Right kidney (tissue), 9 donors: Measurements from ENCODE around the gene HMX1.

Source experiments
- DNase-seq: peaks from one replicate; pipeline ENCODE4 v3.0.0-alpha.2; 2016
- long read RNA-seq, 8 donors: transcript quantifications; one replicate each; lab custom pipeline, GENCODE V29; 2026

HMX1 gene
- long read RNA-seq, donor 1, result 0 reads
- long read RNA-seq, donor 2, result 0 reads
- long read RNA-seq, donor 3, result 0 reads
- long read RNA-seq, donor 4, result 0 reads
- long read RNA-seq, donor 5, result 0 reads
- long read RNA-seq, donor 6, result 0 reads
- long read RNA-seq, donor 7, result 0 reads
- long read RNA-seq, donor 8, result 0 reads

- peak; percentile 57 for DNase-seq
Observed at GRCh38 chr4:8871417-8872401, at the start of gene HMX1. Gene HMX1, minus strand, starts transcription at chr4:8871839. Its CDS starts 225 bp downstream, at chr4:8871614.

DNA sequence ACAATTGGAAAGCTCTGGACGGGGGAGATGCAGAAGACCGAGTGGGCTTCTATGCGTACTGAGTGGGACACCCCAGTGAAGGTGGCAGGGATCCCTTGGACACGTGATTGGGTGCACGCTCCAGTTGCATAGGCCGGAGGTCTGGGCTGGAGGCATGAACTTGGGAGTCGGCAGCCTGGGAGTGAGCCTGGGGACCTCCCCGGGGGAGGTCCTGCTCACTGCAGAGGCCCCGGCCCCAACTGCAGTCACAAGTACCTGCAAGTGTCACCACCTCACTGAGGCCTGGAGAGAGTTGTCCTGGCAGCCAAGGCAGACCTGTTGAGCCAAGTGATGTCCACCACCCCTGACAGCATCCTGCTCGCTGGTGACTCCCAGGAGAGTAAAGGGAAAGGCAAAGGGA is 49.3 kb upstream of the HMX1 start:
- DNase-seq, result no peak

DNA sequence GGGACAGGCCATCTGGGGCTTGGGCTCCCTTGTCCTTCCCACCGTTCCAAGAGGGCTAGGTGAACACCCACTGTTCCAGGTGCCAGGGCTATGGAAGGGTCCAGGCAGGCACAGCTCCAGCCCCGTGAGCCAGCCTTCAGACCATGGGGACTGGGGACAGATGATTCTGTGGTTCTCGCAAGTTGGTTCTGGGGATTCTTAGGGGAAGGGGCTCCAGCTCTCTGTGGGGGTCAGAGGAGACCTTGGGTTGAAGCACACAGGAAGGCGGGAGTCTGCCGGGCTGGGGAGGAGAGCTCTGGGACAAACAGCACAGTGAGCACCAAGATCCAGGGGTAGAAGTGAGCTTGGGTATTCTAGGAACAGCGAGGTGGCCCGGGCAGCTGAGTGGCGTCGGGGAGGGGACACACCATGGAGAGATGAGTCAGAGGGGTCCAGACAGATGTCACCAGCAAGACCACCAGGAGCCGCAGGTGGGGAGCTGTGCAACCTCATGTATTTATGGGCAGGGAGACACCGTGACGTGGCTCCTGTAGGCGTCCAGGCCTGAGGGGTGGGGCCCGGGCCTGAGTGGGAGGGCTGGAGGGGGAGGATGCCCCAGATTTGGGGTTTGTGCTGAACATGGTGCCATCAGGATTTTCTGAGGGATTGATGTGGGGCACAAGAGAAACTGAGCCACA is 48.8 kb upstream of the HMX1 start:
- DNase-seq, result no peak

GRCh38 chr4:8919651-8920288 is 48.1 kb upstream of the HMX1 start:
- no peak for DNase-seq

DNA sequence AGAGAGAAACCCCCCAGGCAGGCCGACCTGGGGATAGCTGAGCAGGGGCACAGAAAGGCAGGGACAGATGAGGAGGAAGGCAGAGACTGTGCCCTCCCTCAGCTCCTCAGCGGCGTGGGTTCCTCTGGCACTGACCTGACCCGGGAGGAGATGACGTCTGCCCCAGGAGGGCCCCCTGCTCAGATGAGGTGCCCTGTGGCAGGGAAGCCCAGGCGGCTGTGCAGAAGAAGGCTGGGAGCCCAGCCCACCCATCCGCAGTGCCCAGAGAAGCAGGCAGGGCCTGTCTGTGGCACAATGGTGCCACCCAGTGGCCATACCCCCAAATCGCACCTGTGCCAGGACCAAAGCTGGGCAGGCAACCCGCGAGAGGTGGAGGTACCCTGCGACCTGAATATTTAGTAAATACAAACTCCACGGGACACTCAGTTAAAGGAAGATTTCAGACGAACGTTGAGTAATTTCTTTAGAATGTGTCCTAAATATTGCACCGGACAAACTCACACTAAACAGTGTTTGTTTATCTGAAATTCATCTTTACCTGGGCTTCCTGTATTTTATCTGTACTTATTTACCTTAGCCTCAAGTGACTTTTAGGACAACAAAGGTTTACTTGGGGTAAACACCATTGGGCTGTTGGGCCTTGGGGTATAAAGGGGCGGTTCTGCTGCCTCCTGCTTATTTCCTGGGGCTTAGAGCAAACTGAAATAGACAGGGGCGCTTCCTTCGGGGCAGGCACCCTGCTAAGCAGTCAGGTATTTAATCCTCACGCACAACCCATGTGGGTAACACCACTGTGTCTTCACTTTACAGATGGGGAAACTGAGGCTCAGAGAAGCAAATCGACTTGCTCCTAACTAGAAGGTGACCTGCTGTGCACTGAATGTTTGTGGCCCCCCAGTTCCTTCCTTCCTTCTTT is 46.5 kb upstream of the HMX1 start:
- peak; percentile 65 for DNase-seq

GRCh38 chr4:8917321-8917811 is 45.7 kb upstream of the HMX1 start:
- no peak for DNase-seq

- no peak for DNase-seq
Observed at GRCh38 chr4:8916906-8917305, 45.3 kb upstream of the HMX1 start.

DNA sequence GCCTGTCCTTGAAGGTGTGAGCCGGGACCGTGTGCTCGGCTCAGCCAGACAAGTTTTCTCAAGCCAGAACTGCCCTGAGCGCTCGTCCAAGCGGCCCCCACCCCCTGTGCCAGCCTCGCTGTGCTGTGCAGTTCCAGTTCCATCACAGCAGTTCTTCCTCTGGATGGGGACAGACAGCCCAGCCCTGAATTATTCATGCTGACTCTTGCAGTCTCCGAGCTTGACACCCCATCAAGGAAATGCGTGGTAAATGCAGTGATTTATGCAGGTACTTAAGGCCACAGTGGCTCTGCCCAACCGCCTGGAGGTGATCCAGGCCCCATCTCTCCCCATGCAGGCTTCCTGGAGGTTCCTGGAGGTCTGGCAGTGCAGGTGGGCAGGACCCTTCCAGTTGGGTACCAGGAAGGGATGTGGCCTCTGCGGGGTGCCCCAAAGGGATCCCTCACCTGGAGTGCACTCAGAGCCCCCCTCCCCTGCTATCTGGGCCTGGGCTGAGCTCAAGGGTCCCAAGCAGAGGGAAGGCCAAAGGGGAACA is 44.8 kb upstream of the HMX1 start:
- DNase-seq, result no peak

DNA sequence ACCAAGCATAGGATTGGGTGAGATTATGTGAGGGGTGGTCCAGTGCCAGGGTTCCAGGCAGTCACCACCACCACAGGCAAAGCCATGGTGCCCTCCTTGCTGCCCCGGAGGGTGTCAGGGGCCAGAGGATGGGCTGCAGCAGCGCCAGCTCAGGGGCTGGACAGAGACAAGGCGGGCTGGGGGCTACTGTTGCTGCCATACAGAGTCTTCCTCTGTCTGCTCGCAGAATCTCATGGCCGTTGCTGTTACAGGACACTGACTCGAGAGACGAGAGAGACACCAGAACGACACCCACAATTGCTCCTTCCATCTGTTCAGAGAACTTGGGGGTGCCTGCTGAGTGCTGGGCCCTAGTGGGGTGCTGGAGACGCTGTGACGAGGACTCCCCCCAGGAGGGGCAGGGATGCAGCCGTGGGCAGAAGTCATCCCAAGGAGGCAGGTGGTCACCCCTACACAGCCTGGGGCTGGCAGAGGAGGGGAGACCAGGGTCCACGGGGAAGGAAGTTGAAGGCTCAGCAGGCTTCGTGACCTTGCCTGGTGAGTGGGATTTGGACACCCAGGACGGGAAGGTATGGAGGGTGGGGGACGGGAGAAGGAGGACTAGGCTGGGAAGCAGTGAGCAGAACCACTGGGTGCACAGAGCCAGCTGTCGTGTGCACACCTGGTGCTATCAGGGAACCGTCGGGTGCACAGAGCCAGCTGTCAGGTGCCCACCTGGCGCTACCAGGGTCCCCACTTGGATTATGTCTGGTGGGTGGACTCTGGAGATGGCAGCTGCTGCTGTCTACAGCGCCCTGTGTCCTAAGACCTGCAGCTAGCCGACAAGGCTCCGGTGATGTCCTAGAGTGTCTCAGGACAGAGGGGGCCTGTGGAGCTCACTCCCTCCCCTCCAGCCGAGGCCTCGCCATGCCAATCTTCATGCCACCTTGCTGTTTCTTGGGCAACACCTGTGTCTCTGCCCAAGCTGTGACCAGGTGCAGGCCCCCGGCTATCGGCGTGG is 43.9 kb upstream of the HMX1 start:
- no peak for DNase-seq

GRCh38 chr4:8914461-8915171 is 43.0 kb upstream of the HMX1 start:
- DNase-seq, result no peak

GRCh38 chr4:8913858-8914460 is 42.3 kb upstream of the HMX1 start:
- no peak for DNase-seq

DNA sequence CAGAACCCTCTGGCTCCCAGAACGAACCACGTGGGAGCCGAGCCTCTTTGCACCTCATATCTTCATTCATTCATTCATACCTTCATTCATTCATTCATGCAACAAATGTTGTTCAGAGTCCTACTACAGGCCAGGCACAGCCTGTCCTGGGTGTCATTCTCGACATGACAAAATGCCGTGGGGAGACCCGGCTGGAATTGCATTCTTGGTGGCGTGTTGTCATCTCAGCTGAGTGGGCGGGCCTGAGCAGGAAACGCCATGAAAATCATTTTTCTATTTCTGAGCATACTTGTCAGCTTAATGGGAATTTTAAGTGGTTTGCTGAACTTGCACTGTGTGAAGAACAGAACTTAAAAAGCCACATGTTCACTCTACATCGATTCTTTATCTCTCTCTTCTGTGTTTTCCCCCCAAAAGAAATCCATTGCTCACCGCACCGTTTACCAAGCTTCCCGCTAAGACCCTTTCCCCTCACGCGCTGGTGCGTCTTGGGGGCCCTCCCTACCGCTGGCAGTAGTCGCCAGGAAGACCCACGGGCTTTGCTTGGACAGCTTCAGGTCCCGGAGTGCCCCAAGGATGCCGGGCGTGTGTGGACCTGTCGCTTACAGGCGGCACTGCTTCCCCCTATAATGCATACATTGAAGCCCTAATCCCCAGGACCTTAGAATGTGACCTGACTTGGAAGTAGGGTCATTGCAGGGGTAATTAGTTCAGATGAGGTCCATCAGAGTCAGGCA is 41.6 kb upstream of the HMX1 start:
- DNase-seq, result no peak

DNA sequence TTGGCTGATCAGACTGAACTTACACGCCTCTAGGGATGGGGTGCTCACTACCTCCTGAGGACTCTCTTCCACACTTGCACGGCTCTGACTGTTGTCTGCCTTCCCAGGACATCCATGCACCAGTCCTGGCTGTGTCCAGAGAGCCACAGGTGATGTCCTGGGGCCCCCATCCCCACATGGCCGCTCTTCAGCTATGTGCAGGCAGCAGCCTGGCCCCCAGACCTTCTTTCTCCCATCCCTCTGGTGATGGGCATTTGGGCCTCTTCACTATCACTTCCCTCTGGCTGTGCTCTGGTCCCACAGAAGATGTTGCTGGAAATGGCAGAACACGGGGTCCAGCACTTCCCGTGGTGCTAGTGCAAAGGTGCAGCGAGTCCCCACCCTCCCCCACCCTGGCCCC is 40.9 kb upstream of the HMX1 start:
- no peak for DNase-seq

DNA sequence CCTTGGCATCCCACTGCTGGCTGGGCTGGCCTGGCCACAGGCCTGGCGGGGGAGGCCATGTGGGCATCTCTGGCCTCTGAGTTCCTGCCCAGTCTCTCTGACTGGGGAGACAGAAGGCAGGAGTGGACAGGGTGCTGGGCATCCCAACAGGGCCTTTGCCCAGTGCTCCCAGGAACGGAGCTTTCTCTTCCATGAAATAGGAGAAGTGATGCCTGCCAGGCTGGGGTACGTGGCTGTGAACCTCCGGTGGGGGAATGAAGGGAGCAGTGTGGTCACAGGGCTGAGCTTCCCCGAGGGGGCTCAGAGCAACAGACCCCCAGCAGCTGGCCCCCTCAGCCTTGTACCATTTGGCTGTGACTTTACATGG is 40.4 kb upstream of the HMX1 start:
- DNase-seq, result no peak

DNA sequence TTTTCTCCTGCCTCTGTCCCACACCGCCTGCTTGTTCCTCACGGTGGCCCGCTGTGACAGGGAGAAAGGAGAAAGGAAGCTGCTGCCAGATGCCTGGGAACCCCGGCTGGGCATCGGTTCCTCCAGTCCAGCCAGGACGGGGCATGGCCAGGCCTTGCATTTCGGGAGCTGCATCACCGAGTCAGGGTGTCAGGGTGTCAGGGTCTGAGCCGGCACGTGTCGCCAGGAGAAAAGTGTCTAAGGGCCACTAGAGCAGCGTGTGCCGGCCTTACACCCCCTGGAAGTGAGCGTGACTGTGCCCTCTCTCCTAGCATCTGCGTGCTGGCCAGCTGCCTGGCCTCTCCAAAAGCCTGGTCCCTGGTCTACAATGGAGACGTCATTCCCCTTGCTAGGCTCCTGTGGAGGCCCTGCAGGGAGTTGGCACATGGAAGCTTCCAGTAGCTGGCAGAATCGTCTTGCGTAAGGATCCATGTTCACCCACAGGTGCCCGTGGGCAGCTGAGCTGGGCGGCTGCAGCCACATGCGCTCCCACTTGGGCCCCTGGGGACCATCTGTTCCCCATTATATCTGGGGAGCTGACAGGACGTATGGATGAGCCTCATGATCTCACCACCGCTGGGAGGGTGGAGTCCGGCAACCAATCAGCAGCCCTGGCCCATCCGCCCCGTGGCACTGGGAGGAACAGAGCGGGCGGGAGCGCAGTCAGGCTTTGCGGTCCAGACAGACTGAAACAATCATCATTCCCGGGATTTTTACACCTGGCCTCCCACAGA is 39.9 kb upstream of the HMX1 start:
- no peak for DNase-seq

- DNase-seq, result no peak
Observed at GRCh38 chr4:8910822-8911315, 39.2 kb upstream of the HMX1 start.
